GM23338 (cell line): ENCODE data around the gene TRIML2.

Source experiments
- CREB1 ChIP-seq: fragments of 250-450 bp; sonication (Bioruptor Pico); IDR thresholded peaks from 2 replicates; pipeline ENCODE4 v1.5.0; 2020; ENCODE audit warnings: low read depth, mild to moderate bottlenecking, moderate library complexity
- EZH2 ChIP-seq: fragments of 200-600 bp; sonication (generic); IDR thresholded peaks from one replicate; pipeline ENCODE4 v1.8.0; 2017; ENCODE audit warnings: antibody characterized with exemption, mild to moderate bottlenecking, low read depth; ENCODE audit not compliant: unreplicated experiment
- TF ChIP-seq, protein P1 (sequence below), 2 experiments: fragments of 200-600 bp in 1 of 2; sonication (generic) in 1 of 2; conservative IDR thresholded peaks; 2 replicates each; pipeline versions ENCODE4 v1.5.1 to v1.6.1; 2016 to 2017; ENCODE audit warnings: antibody characterized with exemption in 2 of 2, low read depth in 2 of 2, mild to moderate bottlenecking in 2 of 2, moderate library complexity in 1 of 2
- TF ChIP-seq, protein P2 (sequence below): IDR thresholded peaks from one replicate; pipeline ENCODE4 v1.6.1; 2018; ENCODE audit warnings: antibody characterized with exemption; ENCODE audit not compliant: unreplicated experiment

GRCh38 chr4:188127214-188127874 is 17.9 kb upstream of the TRIML2 start:
- TF ChIP-seq, protein P1, sequence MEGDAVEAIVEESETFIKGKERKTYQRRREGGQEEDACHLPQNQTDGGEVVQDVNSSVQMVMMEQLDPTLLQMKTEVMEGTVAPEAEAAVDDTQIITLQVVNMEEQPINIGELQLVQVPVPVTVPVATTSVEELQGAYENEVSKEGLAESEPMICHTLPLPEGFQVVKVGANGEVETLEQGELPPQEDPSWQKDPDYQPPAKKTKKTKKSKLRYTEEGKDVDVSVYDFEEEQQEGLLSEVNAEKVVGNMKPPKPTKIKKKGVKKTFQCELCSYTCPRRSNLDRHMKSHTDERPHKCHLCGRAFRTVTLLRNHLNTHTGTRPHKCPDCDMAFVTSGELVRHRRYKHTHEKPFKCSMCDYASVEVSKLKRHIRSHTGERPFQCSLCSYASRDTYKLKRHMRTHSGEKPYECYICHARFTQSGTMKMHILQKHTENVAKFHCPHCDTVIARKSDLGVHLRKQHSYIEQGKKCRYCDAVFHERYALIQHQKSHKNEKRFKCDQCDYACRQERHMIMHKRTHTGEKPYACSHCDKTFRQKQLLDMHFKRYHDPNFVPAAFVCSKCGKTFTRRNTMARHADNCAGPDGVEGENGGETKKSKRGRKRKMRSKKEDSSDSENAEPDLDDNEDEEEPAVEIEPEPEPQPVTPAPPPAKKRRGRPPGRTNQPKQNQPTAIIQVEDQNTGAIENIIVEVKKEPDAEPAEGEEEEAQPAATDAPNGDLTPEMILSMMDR (conservative IDR thresholded peaks at IDR 0.05; ENCODE audit: low read depth in 2 of 2): no peak
- TF ChIP-seq EZH2: no peak
- TF ChIP-seq, protein P2, sequence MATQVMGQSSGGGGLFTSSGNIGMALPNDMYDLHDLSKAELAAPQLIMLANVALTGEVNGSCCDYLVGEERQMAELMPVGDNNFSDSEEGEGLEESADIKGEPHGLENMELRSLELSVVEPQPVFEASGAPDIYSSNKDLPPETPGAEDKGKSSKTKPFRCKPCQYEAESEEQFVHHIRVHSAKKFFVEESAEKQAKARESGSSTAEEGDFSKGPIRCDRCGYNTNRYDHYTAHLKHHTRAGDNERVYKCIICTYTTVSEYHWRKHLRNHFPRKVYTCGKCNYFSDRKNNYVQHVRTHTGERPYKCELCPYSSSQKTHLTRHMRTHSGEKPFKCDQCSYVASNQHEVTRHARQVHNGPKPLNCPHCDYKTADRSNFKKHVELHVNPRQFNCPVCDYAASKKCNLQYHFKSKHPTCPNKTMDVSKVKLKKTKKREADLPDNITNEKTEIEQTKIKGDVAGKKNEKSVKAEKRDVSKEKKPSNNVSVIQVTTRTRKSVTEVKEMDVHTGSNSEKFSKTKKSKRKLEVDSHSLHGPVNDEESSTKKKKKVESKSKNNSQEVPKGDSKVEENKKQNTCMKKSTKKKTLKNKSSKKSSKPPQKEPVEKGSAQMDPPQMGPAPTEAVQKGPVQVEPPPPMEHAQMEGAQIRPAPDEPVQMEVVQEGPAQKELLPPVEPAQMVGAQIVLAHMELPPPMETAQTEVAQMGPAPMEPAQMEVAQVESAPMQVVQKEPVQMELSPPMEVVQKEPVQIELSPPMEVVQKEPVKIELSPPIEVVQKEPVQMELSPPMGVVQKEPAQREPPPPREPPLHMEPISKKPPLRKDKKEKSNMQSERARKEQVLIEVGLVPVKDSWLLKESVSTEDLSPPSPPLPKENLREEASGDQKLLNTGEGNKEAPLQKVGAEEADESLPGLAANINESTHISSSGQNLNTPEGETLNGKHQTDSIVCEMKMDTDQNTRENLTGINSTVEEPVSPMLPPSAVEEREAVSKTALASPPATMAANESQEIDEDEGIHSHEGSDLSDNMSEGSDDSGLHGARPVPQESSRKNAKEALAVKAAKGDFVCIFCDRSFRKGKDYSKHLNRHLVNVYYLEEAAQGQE: no peak
- no peak for TF ChIP-seq CREB1 (CRISPR knock-in tag)
